SK-N-SH treated with all-trans-retinoic acid at 6 μM for 48 hours (cell line): ENCODE results near the gene PSMB10.

ENCODE experiments used
- ARNTL ChIP-seq: fragments of 450-650 bp; formaldehyde crosslinking; IDR thresholded peaks from 2 replicates; pipeline ENCODE4 v1.5.0; 2020; ENCODE audit warnings: low read depth, mild to moderate bottlenecking, moderate library complexity, borderline replicate concordance
- ESRRG ChIP-seq: fragments of 250-450 bp; sonication (Bioruptor Pico); IDR thresholded peaks from 2 replicates; pipeline ENCODE4 v1.6.1; 2021; ENCODE audit warnings: mild to moderate bottlenecking
- RARB ChIP-seq: fragments of 250-450 bp; sonication (Bioruptor Pico); IDR thresholded peaks from 2 replicates; pipeline ENCODE4 v1.8.0; 2021; ENCODE audit warnings: mild to moderate bottlenecking, moderate library complexity
- ZC3H10 ChIP-seq: fragments of 250-450 bp; sonication (Bioruptor Pico); IDR thresholded peaks from 2 replicates; pipeline ENCODE4 v1.5.1; 2021; ENCODE audit warnings: mild to moderate bottlenecking, moderate library complexity
- ZNF8 ChIP-seq: fragments of 450-650 bp; formaldehyde crosslinking; IDR thresholded peaks from 2 replicates; pipeline ENCODE4 v1.5.0; 2020; ENCODE audit warnings: mild to moderate bottlenecking, moderate library complexity
- TF ChIP-seq, protein P1 (sequence below): fragments of 250-450 bp; sonication (Bioruptor Pico); IDR thresholded peaks from 2 replicates; pipeline ENCODE4 v1.5.1; 2020; ENCODE audit warnings: low read depth, mild to moderate bottlenecking, moderate library complexity
- TF ChIP-seq, protein P2 (sequence below): fragments of 250-450 bp; sonication (Bioruptor Pico); IDR thresholded peaks from 2 replicates; pipeline ENCODE4 v1.8.0; 2020; ENCODE audit warnings: mild to moderate bottlenecking, moderate library complexity, borderline replicate concordance

DNA sequence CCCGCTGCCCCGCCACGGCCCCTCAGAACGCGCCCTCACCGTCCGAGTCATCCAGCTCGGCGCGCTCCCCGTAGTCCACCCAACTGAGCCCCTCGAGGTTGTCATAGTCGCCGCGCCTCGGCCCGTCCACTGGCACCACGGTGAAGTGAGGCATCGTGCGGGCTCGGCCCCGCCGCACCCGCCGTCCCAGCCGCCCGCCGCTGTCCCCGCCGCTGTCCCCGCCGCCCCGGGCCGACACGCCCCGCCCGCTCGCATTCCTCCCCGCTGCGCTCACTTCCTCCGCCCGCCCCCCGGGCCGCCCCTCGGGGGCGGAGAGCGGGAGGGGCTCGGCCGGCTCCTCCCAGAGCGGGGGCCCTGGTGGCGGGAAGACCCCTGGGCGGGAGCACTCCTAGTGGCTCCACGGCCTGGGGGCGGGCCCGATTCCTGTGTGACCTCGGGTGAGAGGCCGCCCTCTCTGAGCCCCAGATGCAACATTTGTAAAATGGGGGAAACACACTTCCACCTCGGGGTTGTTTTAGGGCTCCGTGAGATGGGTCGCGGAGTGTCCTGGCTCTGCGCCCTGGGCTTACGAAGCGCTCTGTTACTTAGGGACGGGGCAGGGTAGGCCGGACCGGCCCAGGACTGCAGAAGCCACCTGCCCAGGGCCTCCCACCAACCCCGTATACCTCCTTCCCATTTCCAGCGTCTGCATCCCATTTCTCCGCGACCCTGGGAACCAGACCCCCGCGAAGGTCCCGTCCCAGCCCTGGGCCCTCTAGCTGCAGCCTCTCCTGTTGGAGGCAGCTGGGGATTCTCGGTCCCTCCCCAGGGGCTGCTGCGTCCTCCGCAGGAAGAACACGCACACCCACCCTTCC, 32.0 kb upstream of the PSMB10 start, which contains the start of gene SLC12A4:
- TF ChIP-seq, protein P1, sequence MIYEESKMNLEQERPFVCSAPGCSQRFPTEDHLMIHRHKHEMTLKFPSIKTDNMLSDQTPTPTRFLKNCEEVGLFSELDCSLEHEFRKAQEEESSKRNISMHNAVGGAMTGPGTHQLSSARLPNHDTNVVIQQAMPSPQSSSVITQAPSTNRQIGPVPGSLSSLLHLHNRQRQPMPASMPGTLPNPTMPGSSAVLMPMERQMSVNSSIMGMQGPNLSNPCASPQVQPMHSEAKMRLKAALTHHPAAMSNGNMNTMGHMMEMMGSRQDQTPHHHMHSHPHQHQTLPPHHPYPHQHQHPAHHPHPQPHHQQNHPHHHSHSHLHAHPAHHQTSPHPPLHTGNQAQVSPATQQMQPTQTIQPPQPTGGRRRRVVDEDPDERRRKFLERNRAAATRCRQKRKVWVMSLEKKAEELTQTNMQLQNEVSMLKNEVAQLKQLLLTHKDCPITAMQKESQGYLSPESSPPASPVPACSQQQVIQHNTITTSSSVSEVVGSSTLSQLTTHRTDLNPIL, result no peak
- TF ChIP-seq ARNTL, result no peak
- no peak for TF ChIP-seq RARB (CRISPR knock-in tag)
- no peak for TF ChIP-seq ESRRG (CRISPR knock-in tag)
- TF ChIP-seq, protein P2, sequence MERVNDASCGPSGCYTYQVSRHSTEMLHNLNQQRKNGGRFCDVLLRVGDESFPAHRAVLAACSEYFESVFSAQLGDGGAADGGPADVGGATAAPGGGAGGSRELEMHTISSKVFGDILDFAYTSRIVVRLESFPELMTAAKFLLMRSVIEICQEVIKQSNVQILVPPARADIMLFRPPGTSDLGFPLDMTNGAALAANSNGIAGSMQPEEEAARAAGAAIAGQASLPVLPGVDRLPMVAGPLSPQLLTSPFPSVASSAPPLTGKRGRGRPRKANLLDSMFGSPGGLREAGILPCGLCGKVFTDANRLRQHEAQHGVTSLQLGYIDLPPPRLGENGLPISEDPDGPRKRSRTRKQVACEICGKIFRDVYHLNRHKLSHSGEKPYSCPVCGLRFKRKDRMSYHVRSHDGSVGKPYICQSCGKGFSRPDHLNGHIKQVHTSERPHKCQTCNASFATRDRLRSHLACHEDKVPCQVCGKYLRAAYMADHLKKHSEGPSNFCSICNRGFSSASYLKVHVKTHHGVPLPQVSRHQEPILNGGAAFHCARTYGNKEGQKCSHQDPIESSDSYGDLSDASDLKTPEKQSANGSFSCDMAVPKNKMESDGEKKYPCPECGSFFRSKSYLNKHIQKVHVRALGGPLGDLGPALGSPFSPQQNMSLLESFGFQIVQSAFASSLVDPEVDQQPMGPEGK (CRISPR knock-in tag), result 0 out of 2 replicates have a peak, but pooled peaks have one; percentile 58
- no peak for TF ChIP-seq ZC3H10 (CRISPR knock-in tag)
- TF ChIP-seq ZNF8 (CRISPR knock-in tag), result no peak
